GM18870 (cell line): ENCODE results near the gene ASB6.
A peak's percentile ranks its signal among the peaks of the same experiment; 100 is the strongest.

Experiments used
- ATAC-seq: cut with Tn5 transposase; IDR thresholded peaks from one replicate; pipeline ENCODE4 v1.9.1; 2021; ENCODE audit warnings: moderate library complexity; ENCODE audit not compliant: unreplicated experiment

ASB6 gene

DNA sequence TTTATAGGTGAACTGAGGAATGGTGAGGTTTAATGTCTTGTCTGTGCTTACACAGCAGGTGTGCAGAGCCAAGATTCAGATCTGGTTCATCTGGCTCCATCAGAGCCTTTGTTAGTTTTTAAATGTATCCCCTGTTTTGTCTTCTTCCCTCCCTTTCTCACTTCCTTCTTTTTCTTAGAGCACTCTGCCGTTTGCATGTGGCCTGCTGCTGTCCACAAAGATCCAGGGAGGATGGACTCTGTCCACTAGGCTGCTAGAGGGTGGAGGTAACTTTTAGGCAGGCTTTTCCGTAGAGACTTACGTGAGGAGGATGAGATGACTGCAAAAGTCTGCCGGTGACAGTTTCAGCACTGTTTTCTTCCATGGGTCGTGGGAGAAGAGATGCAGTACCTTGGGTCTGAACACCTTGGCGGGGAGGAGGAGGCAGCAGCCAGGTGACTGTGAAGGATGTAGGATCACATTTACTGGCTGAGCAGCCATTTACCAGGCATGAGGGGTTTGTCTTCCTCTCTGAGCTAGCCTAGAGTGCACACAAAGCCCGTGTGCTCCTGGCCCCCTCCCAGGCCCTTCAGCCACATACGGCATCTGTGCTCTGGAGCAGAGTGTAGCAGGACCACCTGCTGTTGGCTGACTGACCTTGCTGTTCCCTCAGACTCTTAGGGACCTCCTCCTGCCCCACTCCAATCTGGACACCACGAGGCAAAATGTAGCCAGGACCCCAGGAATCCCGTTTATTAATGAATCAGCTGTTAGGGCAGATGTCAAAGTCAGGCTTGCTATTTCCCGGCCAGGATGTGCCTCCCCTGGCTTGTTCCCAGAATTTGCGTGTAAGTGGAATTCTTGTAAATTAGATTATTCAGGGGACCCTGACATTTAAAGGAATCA, 14.2 kb downstream of the ASB6 start:
- no peak for ATAC-seq

DNA sequence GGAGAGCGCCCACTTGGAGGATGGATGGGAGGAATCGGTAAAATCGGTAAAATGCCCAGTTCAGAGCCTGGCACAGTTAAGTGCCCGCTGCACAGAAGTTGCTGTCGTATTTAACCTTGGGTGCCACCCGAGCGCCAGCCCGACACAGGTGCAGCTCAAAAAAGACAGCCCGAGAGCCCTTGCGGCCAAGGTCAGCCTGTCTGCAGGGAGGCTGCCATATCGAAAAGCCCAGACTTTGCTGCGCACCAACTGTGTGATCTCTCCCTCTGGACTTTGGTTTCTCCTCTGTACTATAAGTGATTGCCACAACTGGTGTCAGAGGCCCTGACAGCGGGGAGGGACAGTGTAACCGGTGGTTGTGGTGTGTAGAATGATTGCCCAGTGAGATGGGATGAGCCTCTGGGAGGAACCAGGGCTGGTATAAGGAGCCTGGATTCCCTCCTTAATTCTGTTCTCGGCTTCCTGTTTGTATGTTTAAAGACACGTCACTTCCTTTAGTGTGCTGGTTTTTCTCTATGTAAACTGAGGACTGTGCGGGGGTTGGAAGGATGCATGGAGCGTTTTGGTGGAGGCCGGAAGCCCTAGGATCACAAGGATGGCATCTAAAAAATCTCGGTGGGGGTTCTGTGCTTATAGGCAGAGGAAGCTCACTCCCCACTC, 15.2 kb downstream of the ASB6 start:
- ATAC-seq: peak; percentile 3

GRCh38 chr9:129626079-129626624, 15.8 kb downstream of the ASB6 start, which contains the start of gene NTMT1:
Gene NTMT1 (plus strand): TSS chr9:129626163. CDS start chr9:129632704, 6,541 bp downstream.
- peak; percentile 63 for ATAC-seq

- ATAC-seq: no peak
Measured at GRCh38 chr9:129624947-129625346, 17.0 kb downstream of the ASB6 start.

DNA sequence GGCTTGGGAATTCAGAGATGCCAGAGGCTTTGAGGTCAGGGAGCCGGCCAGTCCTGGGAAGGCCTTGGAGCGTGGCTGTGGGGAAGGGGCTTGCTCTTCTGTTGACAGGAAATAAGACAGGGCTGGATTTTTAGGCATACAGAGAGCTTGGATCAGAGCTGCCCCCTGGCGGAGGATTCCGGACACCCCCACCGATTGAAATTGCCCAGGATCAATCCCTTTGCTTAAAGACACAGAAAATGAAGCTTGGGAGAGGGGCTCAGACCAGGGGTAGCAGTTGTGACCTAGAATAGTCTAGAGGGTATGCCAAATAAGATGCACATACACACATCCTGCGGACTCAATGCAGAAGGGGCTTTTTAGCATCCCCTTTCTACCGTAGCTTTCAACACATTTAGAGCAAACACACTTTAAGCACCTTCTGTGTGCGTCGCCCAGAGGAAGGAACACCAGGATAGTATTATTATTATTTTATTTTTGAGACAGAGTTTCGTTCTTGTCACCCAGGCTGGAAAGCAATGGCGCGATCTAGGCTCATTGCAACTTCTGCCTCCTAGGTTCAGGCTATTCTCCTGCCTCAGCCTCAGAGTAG, 17.7 kb downstream of the ASB6 start:
- no peak for ATAC-seq

GRCh38 chr9:129623331-129623730, 18.6 kb downstream of the ASB6 start:
- no peak for ATAC-seq

DNA sequence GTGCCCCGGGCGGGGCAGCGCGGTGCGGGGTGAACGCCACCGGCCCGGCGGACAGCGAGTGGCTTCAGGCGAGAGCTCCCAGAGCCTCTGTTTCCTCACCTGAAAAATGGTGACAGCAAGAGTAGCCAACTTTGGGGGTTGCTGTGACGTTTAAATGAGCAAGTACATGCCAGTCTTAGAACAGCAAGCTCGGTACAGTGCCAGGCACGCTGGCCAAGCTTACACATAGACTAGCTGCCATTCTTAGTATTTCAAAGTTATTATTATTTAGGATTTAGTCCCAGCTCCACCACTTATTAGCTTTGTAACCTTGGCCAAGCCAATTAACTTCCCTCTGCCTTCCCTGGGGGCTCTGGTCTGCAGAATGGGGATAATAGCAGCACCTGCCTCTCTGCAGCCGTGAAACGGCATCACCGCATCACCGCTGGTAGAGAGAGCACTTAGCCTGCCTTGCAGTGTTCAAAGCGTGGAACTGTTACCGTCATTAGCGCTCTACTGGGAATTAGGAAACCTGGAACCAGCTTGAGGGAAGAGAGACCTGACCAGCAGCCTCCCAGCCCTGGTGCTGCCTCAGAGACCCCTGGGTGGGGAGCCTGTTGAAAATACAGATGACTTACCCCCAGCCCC, 21.2 kb downstream of the ASB6 start, which contains the start of gene C9orf50:
Gene C9orf50, minus strand, starts transcription at position 433 of the 627 bp plus-strand sequence. CDS start 527 bp downstream, outside the sequence.
- ATAC-seq: no peak

- no peak for ATAC-seq
Measured at GRCh38 chr9:129619787-129620668, 21.9 kb downstream of the ASB6 start.

GRCh38 chr9:129617167-129617566, 24.8 kb downstream of the ASB6 start:
- ATAC-seq: no peak

DNA sequence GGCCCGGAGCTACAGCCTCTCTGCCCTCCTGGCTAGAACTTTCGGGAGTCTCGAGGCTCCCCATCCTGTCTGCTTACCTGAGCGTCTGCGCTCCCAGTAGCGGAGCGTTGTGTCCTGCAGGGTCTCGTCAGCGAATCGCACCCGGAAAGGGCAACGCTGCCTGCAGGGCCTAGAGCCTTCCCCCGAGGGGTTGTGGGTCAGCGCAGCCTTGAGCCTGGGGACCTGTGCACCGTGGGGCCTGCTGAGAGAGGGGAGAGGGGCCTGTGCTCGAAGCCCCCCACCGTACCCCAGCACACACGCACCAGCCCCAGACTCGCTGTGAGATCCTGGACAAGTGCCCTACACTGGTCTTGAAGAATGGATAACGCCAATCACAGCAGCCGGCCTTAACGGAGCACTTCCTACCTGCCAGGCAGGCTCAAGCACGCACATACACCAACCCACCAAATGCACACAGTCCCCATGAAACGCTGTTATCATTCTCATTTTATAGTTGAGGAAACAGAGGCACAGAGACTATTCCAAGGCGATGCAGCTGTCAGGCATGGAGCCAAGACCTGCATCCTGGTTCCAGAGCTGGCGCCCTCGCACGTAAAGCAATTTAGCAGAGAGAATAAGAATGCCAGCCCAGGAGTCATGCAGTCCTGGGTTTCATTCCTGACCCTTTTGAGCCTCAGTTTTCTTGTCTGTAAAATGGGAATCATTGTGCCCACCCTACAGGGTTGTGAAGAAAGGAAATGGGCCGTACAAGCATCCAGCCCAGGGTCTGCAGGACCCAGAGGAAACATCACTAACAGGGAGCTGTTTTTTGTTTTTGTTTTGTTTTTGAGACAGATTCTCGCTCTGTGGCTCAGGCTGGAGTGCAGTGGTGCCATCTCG, 26.3 kb downstream of the ASB6 start:
- ATAC-seq: no peak

- no peak for ATAC-seq
Measured at GRCh38 chr9:129614932-129615331, 27.0 kb downstream of the ASB6 start.

DNA sequence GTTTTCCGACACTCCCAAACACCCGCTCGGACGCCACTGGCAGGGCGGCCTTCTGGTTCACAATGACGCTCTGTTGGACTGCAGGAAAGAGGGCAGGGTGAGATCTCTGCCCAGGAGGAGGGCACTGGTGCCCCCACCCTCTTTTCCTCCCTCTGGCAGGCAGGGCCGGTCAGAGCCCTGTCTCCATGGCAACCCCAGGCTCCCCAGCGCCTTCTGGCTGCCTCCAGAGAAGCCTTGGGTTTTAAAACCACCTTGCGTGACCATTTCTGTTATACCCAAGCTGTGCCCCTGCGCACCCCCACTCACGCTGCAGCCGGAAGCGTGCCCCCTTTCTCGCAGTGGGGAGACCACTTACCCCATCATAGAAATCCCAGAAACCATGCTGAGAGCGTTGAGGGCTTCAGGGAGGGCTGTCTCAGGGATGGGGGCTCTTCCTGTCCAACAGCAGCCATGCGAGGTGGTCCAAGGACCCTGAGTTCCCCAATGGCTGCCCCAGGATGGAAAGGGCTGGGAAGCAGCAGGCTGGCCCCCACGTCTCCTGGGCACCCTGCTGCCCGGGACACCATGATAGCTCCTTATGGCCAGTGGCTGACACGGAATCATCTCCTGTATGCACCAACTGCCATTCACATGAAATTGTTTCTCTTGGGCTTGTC, 28.3 kb downstream of the ASB6 start:
- ATAC-seq: no peak

DNA sequence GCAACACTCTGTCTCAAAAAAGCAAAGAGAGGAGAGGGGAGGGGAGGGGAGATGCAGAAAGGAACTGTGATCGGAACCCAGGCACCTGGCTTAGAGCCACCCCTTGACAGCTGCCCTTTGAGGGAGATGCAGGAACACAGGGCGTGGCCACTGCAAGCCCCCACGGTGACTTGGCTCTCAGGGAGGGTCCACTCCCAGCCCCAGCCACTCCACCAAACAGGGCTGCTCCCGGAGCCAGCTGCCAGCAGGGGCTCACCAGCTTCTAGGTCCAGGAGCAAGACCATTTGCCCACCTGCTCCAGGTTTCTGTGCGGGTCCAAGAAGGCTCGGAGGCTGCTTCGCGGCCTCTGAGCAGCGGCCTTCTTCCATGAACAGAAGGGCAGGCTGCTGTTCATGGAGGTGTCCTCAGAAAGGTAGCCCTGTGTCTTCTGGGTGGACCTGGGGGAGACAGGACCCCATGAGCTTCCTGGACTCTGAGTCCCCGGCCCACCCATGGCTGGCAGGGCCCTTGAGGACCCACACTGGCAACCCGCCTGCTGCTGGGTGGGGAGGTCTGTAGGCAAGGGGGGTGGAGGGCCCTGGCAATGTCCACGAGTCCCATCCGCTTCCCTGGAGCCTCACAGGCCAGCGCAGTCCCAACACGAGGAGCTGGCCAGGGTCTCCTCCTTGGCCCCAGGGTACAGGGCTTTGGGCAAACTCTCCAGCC, 29.0 kb downstream of the ASB6 start:
- ATAC-seq: no peak

GRCh38 chr9:129612123-129612522, 29.8 kb downstream of the ASB6 start:
- ATAC-seq: no peak

DNA sequence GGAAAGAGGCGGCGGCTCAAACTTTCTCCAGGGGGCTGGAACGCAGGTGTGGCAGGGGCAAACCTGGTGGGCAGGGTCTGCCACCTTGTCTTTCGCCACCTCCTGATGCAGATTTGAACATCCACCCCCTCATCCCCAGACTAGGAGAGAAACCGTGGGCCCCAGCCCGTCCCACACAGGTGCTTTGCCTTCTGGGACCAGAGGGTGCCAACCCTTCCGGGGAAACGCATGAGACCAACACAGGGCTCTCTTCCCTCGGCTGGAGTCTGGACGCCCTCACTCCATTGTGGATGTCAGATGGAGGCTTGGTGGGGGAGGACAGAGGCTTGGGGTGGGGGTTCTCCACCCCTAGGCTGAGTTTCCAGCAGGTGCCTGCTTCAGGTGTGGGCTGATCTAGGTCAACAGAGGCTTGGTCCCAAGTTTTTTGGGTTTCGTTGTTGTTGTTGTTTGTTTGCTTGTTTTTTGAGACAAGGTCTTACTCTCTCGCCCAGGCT, 30.6 kb downstream of the ASB6 start:
- ATAC-seq: no peak

- ATAC-seq: no peak
Measured at GRCh38 chr9:129610473-129611306, 31.3 kb downstream of the ASB6 start.

GRCh38 chr9:129610213-129610472, 31.8 kb downstream of the ASB6 start:
- no peak for ATAC-seq
